Prostate gland (tissue), 2 donors: Measurements from ENCODE around the gene RPL7A. TPM values are rescaled to one million over a fixed set of nuclear protein-coding genes. Genes with fewer than 3 reads are reported as not detected.
"Not testable (repeated sequence)": the region's sequence is repeated elsewhere in the genome, so short reads cannot be mapped to it uniquely, and the experiment has no call there.

Experiments used
- DNase-seq: peaks from one replicate; pipeline ENCODE4 v3.0.0-alpha.2; 2019; ENCODE audit warnings: low spot score
- H3K27ac ChIP-seq, 2 donors: fragments of 200-600 bp; sonication (generic); 2 replicates each; pipeline ENCODE4 v1.5.1; 2017 to 2019
- H3K27me3 ChIP-seq: fragments of 200-600 bp; sonication (generic); replicated peaks from 2 replicates; pipeline ENCODE4 v1.5.1; 2019; ENCODE audit not compliant: insufficient read depth
- H3K36me3 ChIP-seq, 2 donors: fragments of 200-600 bp; sonication (generic); 1 replicate in 1 of 2; 2 replicates in 1 of 2; pipeline versions ENCODE4 v1.5.1 to v1.8.1; 2017 to 2019
- H3K4me1 ChIP-seq: fragments of 200-600 bp; sonication (generic); replicated peaks from 2 replicates; pipeline ENCODE4 v1.5.1; 2019
- H3K4me3 ChIP-seq, 2 donors: fragments of 200-600 bp; sonication (generic); 2 replicates each; pipeline ENCODE4 v1.5.1; 2017 to 2019
- H3K9me3 ChIP-seq: fragments of 200-600 bp; sonication (generic); 2 replicates; pipeline ENCODE4 v1.5.1; 2017
- CTCF ChIP-seq, 4 experiments: fragments of 200-600 bp in 2 of 4; fragments of 450-650 bp in 2 of 4; sonication (generic) in 2 of 4; IDR thresholded peaks; 1 replicate in 3 of 4; 2 replicates in 1 of 4; pipeline ENCODE4 v1.5.1; 2016 to 2019; ENCODE audit warnings: antibody characterized with exemption in 4 of 4, mild to moderate bottlenecking in 2 of 4, moderate library complexity in 2 of 4
- POLR2A ChIP-seq: fragments of 450-650 bp; IDR thresholded peaks from one replicate; pipeline ENCODE4 v1.6.1; 2016; ENCODE audit warnings: antibody characterized with exemption, mild to moderate bottlenecking
- POLR2AphosphoS5 ChIP-seq: sonication (generic); formaldehyde crosslinking; IDR thresholded peaks from one replicate; pipeline ENCODE4 v1.6.1; 2017; ENCODE audit warnings: antibody characterized with exemption
- WGBS: methylation state at CpG from one replicate; pipeline ENCODE4 v1.1.5; 2018; 5-methylcytosine and 5-hydroxymethylcytosine counted together
- intact Hi-C: fragments of 100-400 bp; cut with DNase I; formaldehyde crosslinking; loops from one replicate; pipeline ENCODE4 v1.14.2; 2022
- total RNA-seq, 2 donors: library from RNA; depleted of rRNA; stranded (reverse); fragments of >200 nt; gene quantifications; one replicate each; pipeline ENCODE4 v1.1.0, GENCODE V29; 2016

Gene RPL7A
- total RNA-seq, 2 donors from 2014 or later = 1,667 to 2,501 TPM

- Histone ChIP-seq H3K4me1 (no peaks in the 10 kb centered on the region), H3K36me3 (no peaks in the 10 kb centered on the region), H3K27ac (no peak overlapping the region), H3K9me3 (no peaks in the 10 kb centered on the region), H3K4me3 (no peak overlapping the region), H3K27me3 (peaks cover under 1% of the 10 kb centered on the region)
- intact Hi-C loops = no loop called here
- 96% methylated on average over 12 of the region's 12 CpGs for WGBS
- TF ChIP-seq POLR2A (no peak), CTCF (IDR thresholded peaks at IDR 0.05) (no peak), POLR2AphosphoS5 (no peak)
- DNase-seq = no peak
These were observed 41.1 kb downstream of the RPL7A start for GRCh38 chr9:133389025-133389557.

- no peaks in the 10 kb centered on the region for H3K36me3 ChIP-seq
- peaks cover 4% of the 10 kb centered on the region for H3K27me3 ChIP-seq
- no peak for DNase-seq
- intact Hi-C loops = no loop called here
- TF ChIP-seq POLR2A (no peak), CTCF (IDR thresholded peaks at IDR 0.05) (no peak), POLR2AphosphoS5 (no peak)
- no peak overlapping the region for H3K27ac ChIP-seq
- WGBS = 90% methylated on average over 13 of the region's 13 CpGs
- no peak overlapping the region for H3K4me3 ChIP-seq
- no peaks in the 10 kb centered on the region for H3K9me3 ChIP-seq
- no peaks in the 10 kb centered on the region for H3K4me1 ChIP-seq
These were observed 41.5 kb downstream of the RPL7A start for GRCh38 chr9:133389562-133389961.

- TF ChIP-seq POLR2A = no peak
- no peak for TF ChIP-seq POLR2AphosphoS5
- TF ChIP-seq CTCF (IDR thresholded peaks at IDR 0.05) = no peak
These were observed 42.7 kb downstream of the RPL7A start for GRCh38 chr9:133390713-133391112.

GRCh38 chr9:133391449-133391848 is 43.4 kb downstream of the RPL7A start:
- whole genome bisulfite sequencing = 58% methylated on average over 3 of the region's 4 CpGs
- intact Hi-C loops, H3K36me3 ChIP-seq, H3K9me3 ChIP-seq, DNase-seq, H3K4me1 ChIP-seq, H3K27ac ChIP-seq, H3K4me3 ChIP-seq, H3K27me3 ChIP-seq: not testable (repeated sequence)

More at GRCh38 chr9:133390713-133391112, 42.7 kb downstream of the RPL7A start:
- WGBS = 85% methylated on average over 7 of the region's 7 CpGs
- DNase-seq = no peak
- intact Hi-C loops = no loop called here
- no peaks in the 10 kb centered on the region for H3K4me1 ChIP-seq
- no peaks in the 10 kb centered on the region for H3K9me3 ChIP-seq
- H3K27me3 ChIP-seq = peaks cover 4% of the 10 kb centered on the region
- H3K27ac ChIP-seq = no peak overlapping the region
- no peak overlapping the region for H3K4me3 ChIP-seq
- H3K36me3 ChIP-seq = no peaks in the 10 kb centered on the region

- WGBS = 99% methylated on average over 3 of the region's 3 CpGs
- intact Hi-C loops, H3K4me3 ChIP-seq, H3K27ac ChIP-seq, H3K27me3 ChIP-seq, H3K36me3 ChIP-seq, H3K4me1 ChIP-seq, DNase-seq, H3K9me3 ChIP-seq: not testable (repeated sequence)
These were observed 44.3 kb downstream of the RPL7A start for GRCh38 chr9:133392308-133392707.

- H3K4me1 ChIP-seq = no peaks in the 10 kb centered on the region
- no peak overlapping the region for H3K27ac ChIP-seq
- intact Hi-C loops = no loop called here
- no peaks in the 10 kb centered on the region for H3K9me3 ChIP-seq
- no peak overlapping the region for H3K4me3 ChIP-seq
- H3K27me3 ChIP-seq = peaks cover 4% of the 10 kb centered on the region
- TF ChIP-seq POLR2AphosphoS5 (no peak), CTCF (IDR thresholded peaks at IDR 0.05) (no peak), POLR2A (no peak)
- H3K36me3 ChIP-seq = no peaks in the 10 kb centered on the region
- 93% methylated on average over 3 of the region's 3 CpGs for WGBS
- DNase-seq = no peak
These were observed 45.4 kb downstream of the RPL7A start for GRCh38 chr9:133393399-133393798.
